ENCODE data around the gene LRRC17. TPM values are rescaled to one million over a fixed set of nuclear protein-coding genes. Genes with fewer than 3 reads are reported as not detected.

The LRRC17 gene
- total RNA-seq, 1 donor from 2014 or later = 2.3 TPM

- H3K4me3 ChIP-seq = no peak overlapping the region
- H3K27me3 ChIP-seq (ENCODE audit: low read depth) = no peaks in the 10 kb centered on the region
- no peak for TF ChIP-seq CTCF (IDR thresholded peaks at IDR 0.05; ENCODE audit: borderline replicate concordance)
- no peaks in the 10 kb centered on the region for H3K36me3 ChIP-seq
- H3K27ac ChIP-seq (replicated peaks) = peak overlapping the region; percentile 76
- H3K4me1 ChIP-seq = peaks cover 17% of the 10 kb centered on the region
- intact Hi-C loops (cut with micrococcal nuclease) = no loop called here
- no peak for DNase-seq
- H3K9me3 ChIP-seq (replicated peaks) = no peaks in the 10 kb centered on the region
Observed at GRCh38 chr7:102991540-102992214, 78.9 kb downstream of the LRRC17 start.

- Histone ChIP-seq H3K27ac (replicated peaks) (peak overlapping the region; percentile 76), H3K27me3 (ENCODE audit: low read depth) (no peaks in the 10 kb centered on the region), H3K4me1 (peaks cover 17% of the 10 kb centered on the region), H3K36me3 (no peaks in the 10 kb centered on the region), H3K9me3 (replicated peaks) (no peaks in the 10 kb centered on the region), H3K4me3 (no peak overlapping the region)
- intact Hi-C loops (cut with micrococcal nuclease) = no loop called here
- no peak for DNase-seq
- TF ChIP-seq CTCF (IDR thresholded peaks at IDR 0.05; ENCODE audit: borderline replicate concordance) = no peak
Observed at GRCh38 chr7:102992509-102992937, 79.7 kb downstream of the LRRC17 start.

GRCh38 chr7:102992938-102993717, 80.3 kb downstream of the LRRC17 start:
- peak overlapping the region; percentile 76 for H3K27ac ChIP-seq (replicated peaks)
- H3K27me3 ChIP-seq (ENCODE audit: low read depth) = no peaks in the 10 kb centered on the region
- peaks cover 17% of the 10 kb centered on the region for H3K4me1 ChIP-seq
- H3K4me3 ChIP-seq = no peak overlapping the region
- no peak for TF ChIP-seq CTCF (IDR thresholded peaks at IDR 0.05; ENCODE audit: borderline replicate concordance)
- H3K36me3 ChIP-seq = no peaks in the 10 kb centered on the region
- H3K9me3 ChIP-seq (replicated peaks) = no peaks in the 10 kb centered on the region
- no peak for DNase-seq
- intact Hi-C loops (cut with micrococcal nuclease) = no loop called here

GRCh38 chr7:102993718-102994029, 80.9 kb downstream of the LRRC17 start:
- Histone ChIP-seq H3K4me1 (peaks cover 17% of the 10 kb centered on the region), H3K9me3 (replicated peaks) (peaks cover 1% of the 10 kb centered on the region), H3K36me3 (no peaks in the 10 kb centered on the region), H3K27ac (replicated peaks) (no peak overlapping the region), H3K27me3 (ENCODE audit: low read depth) (no peaks in the 10 kb centered on the region), H3K4me3 (no peak overlapping the region)
- intact Hi-C loops (cut with micrococcal nuclease) = no loop called here
- DNase-seq = no peak
- TF ChIP-seq CTCF (IDR thresholded peaks at IDR 0.05; ENCODE audit: borderline replicate concordance) = no peak

GRCh38 chr7:102994567-102994966, 81.8 kb downstream of the LRRC17 start:
- Histone ChIP-seq H3K27me3 (ENCODE audit: low read depth) (no peaks in the 10 kb centered on the region), H3K4me1 (peaks cover 17% of the 10 kb centered on the region), H3K27ac (replicated peaks) (no peak overlapping the region), H3K4me3 (no peak overlapping the region), H3K36me3 (no peaks in the 10 kb centered on the region), H3K9me3 (replicated peaks) (peaks cover 3% of the 10 kb centered on the region)
- DNase-seq = no peak
- intact Hi-C loops (cut with micrococcal nuclease) = no loop called here
- no peak for TF ChIP-seq CTCF (IDR thresholded peaks at IDR 0.05; ENCODE audit: borderline replicate concordance)

Other genes with a start within 250 kb of the LRRC17 start
- gene POLR2J2, start 241.3 kb upstream of the LRRC17 start, total RNA-seq = 2.7 TPM
- 7.0 TPM for gene FAM185A, start 164.0 kb upstream of the LRRC17 start, total RNA-seq
- 0.36 TPM for gene FBXL13, start 161.8 kb downstream of the LRRC17 start, total RNA-seq
- 22.6 TPM for gene ARMC10, start 162.1 kb downstream of the LRRC17 start, total RNA-seq
- 11.7 TPM for gene NAPEPLD, start 236.1 kb downstream of the LRRC17 start, total RNA-seq